ENCODE results near the gene KLHDC8A. TPM values are rescaled to one million over a fixed set of nuclear protein-coding genes. Genes with fewer than 3 reads are reported as not detected.

The KLHDC8A gene
- total and polyA plus RNA-seq, 9 of the 15 experiments (the other 6 are each of a cell fraction or from before 2014, with no cell fraction given) = 0.01 to 0.54 (median 0.04) TPM; not detected in 6

DNA sequence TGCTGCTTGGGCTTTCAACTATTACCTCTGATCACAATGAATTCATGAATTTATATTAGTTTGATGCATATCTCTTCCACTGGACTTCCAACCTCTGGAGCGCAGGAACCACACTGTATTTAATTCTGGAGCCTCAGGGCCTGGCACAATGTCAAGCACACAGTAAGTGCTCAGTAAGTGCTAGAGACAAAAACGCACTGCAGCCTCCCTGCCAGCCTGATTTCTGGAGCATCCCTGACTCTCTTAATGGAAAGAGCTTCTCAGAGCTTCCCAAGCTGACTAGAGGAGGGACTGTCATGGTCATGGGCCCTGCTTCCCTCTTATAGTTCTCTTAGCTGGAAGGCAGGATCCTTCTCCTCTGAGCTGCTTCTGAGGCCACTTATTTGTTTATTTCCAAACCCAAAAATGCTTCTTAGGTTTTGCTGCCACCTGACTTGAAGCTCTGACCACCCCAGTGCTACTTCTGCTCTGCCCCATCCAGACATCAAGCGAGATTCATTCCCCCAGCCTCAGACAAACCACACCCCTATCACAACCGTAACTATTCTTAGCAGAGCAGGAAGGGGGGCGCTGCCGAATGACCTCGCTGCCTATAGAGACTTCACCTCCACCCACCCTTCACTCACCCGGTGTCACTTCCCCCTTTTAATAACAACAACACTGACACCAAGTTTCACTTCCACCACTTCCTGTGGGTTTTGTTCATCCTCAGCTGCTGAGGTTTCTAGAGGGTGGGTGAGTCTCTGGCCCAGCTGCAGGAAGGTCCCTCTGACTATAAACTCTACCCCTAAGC, 68.8 kb downstream of the KLHDC8A start:
- Histone ChIP-seq H3K4me3 (no peak overlapping the region), H3K36me3 (ENCODE audit: control insufficient read depth, insufficient read depth, low read length) (no peaks in the 10 kb centered on the region), H3K4me2 (ENCODE audit: insufficient read depth, low read length) (peak overlapping the region; percentile 27; the same call in 1 of the 2 replicates), H3K9ac (ENCODE audit: insufficient read depth in 1 of 2, low read depth in 2 of 2, low read length in 2 of 2) (peak overlapping the region in 1 of 2 experiments; percentile 66; a peak in 1 of 4 replicates), H3K9me1 (ENCODE audit: control insufficient read depth, insufficient read depth, low read length) (no peaks in the 10 kb centered on the region), H3K27ac (ENCODE audit: extremely low read depth, low read depth, low read length) (no peak overlapping the region), H4K20me1 (replicated peaks; ENCODE audit: control insufficient read depth, insufficient read depth, low read length) (no peaks in the 10 kb centered on the region), H2AFZ (ENCODE audit: low read depth, low read length) (peak overlapping the region; percentile 57), H3K27me3 (ENCODE audit: control insufficient read depth in 2 of 2, insufficient read depth in 2 of 2, low read length in 2 of 2) (no peaks in the 10 kb centered on the region), H3K79me2 (ENCODE audit: control insufficient read depth, insufficient read depth, low read length) (no peaks in the 10 kb centered on the region), H3K4me1 (replicated peaks in 1 of 2; ENCODE audit: control insufficient read depth in 2 of 2, insufficient read depth in 2 of 2, low read length in 2 of 2) (peaks cover 14 to 24% of the 10 kb centered on the region in 2 experiments), H3K9me3 (replicated peaks; ENCODE audit: control insufficient read depth, insufficient read depth, low read depth, low read length) (no peaks in the 10 kb centered on the region)
- intact Hi-C loops (cut with micrococcal nuclease) = no loop called here
- peak; percentile 25 for ATAC-seq
- peak; percentile 39 to 61 (median 48) for DNase-seq (ENCODE audit: extremely low read depth in 1 of 4, low spot score in 3 of 4)
- POLR2A ChIA-PET = interaction anchor here (0.6 to 1.1 kb wide), 6 partner anchors 10 to 245 kb away, joined by 3 to 5 read pairs (median 3); partner anchors contain the start of gene CNTN2
- BruUV-seq (replicated peaks) = no TSS peak
- FAIRE-seq = no peak
- 16% methylated on average over 8 of the region's 8 CpGs for WGBS (ENCODE audit: insufficient coverage, low coverage, missing lambda C conversion rate)
- in situ Hi-C loops (cut with MboI) = no loop called here
- CTCF ChIA-PET (ENCODE audit: low intra/inter-chr PET ratio) = no interaction called here
- TF ChIP-seq SMARCA4 (IDR thresholded peaks at IDR 0.05) (0 out of 2 replicates have a peak, but pooled peaks have one; percentile 18), COPS2 (conservative IDR thresholded peaks at IDR 0.05) (no peak), GTF2F1 (IDR thresholded peaks at IDR 0.05; ENCODE audit: low read depth, low read length) (no peak), MAFF (IDR thresholded peaks at IDR 0.05; ENCODE audit: low read length) (no peak), ZBTB7A (IDR thresholded peaks at IDR 0.05; ENCODE audit: borderline replicate concordance, control insufficient read depth, low read depth, low read length) (peak; percentile 77; the same call in 1 of the 2 replicates), MEIS2 (IDR thresholded peaks at IDR 0.05; ENCODE audit: partially characterized antibody) (peak; percentile 54), KLF16 (IDR thresholded peaks at IDR 0.05) (0 out of 2 replicates have a peak, but pooled peaks have one; percentile 21), HMBOX1 (IDR thresholded peaks at IDR 0.05) (no peak), TEAD4 (IDR thresholded peaks at IDR 0.05; ENCODE audit: low read length) (peak; percentile 15; the same call in 1 of the 2 replicates), TEAD4 (CRISPR knock-in tag; IDR thresholded peaks at IDR 0.05; ENCODE audit: borderline replicate concordance) (no peak)
- TF ChIP-seq, protein P1, sequence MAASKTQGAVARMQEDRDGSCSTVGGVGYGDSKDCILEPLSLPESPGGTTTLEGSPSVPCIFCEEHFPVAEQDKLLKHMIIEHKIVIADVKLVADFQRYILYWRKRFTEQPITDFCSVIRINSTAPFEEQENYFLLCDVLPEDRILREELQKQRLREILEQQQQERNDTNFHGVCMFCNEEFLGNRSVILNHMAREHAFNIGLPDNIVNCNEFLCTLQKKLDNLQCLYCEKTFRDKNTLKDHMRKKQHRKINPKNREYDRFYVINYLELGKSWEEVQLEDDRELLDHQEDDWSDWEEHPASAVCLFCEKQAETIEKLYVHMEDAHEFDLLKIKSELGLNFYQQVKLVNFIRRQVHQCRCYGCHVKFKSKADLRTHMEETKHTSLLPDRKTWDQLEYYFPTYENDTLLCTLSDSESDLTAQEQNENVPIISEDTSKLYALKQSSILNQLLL (CRISPR knock-in tag; IDR thresholded peaks at IDR 0.05; ENCODE audit: borderline replicate concordance) = no peak
